HG03457 (cell line): Measurements from ENCODE around the gene PDE4B.

Experiments used
- ATAC-seq: cut with Tn5 transposase; IDR thresholded peaks from one replicate; pipeline ENCODE4 v1.9.1; 2021; ENCODE audit warnings: moderate number of reproducible peaks; ENCODE audit not compliant: unreplicated experiment

The PDE4B gene

DNA sequence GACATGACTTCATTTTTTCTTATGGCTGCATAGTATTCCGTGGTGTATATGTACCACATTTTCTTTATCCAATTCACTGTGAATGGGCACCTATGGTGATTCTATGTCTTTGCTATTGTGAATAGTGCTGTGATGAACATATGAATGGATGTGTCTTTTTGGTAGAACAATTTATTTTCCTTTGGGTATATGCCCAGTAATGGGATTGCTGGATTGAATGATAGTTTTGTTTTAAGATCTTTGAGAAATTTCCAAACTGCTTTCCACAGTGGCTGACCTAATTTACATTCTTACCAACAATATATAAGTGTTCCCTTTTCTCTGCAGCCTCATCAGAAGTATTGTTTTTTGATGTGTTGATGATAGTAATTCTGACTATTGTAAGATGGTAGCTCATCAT is 379.6 kb downstream of the PDE4B start:
- ATAC-seq, result no peak

DNA sequence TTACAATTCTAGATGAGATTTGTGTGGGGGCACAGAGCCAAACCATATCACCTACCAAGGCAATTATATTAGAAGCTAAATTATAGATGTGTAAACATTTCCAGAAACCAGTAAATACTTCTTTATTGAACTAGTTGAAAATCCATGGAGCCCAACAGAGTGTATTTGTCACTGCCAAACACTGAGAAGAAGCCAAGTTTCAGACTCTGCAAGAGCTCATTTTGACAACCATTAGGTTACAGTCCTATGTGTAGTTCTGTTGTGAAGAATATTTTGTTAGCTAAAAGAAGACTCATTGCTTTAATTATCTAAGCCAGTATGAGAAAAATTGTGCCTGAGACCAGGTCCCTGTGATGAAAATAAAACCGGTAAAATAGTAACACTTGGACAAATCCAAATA is 382.4 kb downstream of the PDE4B start:
- ATAC-seq, result no peak

DNA sequence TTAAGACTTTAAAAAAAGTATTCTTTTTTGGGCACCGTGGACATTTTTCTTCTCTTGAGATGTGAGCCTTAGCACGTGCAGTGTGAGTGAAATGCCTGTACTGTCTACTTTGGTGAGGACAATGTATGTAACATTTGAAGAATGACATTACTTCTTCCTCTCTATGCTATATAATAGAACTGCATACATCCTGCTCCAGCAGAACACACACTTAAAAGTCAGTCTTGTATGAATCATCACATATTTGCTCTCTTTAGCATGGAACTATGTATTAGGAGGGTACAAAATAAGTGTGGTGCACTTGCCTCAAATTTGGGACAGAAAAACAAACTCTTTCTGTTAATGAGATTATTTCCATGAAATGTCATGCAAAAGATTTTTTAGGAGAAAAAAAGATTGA is 382.9 kb downstream of the PDE4B start:
- ATAC-seq, result no peak

DNA sequence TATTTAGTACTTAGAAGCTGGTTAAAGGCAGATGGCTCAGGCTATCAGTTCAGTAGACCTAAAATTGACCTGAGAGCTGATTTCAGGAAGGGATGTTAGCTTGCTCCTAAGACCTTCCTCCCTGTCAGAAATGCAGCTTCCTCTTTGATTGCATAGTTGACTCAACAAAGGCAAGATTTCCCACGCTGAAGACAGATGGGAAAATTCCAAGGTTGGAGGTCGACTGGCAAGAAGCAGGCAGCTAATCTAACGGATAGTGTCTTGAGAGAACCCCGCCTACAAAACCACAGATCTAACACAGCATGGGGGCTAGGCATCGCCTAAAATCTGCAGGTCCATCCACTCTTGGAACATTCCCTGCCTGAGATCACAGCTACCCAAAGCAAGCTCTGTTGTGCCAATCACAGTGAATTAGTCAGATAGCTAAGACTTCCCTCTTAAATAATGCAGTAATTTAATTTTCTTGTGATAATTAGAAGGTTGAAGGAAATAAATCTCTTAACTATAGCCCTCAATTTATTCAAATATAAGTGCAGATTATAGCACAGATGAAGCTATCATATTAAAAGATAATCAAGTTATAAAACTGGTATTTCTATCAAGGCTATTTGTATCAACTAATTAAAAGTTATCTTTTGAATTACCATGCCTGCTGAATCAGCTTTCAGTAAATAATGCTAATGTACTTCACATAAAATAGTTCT is 383.5 kb downstream of the PDE4B start:
- no peak for ATAC-seq

DNA sequence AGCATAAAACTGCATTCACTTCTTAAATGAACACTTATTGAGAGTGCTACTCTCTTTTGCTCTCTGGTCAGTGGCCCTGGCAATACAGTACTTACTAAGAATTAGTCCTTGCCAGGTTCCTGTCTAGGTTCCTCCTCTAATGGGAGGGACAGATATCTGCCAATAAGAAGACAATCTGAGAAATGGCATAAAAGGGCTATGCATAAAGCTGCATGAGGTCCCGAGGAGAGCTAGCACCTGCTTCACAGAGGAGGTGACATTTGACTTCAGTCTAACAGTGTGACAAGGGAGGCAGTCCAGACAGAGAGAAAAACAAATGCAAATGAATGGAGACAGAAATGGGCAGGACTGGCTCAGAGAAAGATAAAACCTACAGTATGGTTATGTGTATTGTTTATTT is 384.1 kb downstream of the PDE4B start:
- ATAC-seq, result no peak

DNA sequence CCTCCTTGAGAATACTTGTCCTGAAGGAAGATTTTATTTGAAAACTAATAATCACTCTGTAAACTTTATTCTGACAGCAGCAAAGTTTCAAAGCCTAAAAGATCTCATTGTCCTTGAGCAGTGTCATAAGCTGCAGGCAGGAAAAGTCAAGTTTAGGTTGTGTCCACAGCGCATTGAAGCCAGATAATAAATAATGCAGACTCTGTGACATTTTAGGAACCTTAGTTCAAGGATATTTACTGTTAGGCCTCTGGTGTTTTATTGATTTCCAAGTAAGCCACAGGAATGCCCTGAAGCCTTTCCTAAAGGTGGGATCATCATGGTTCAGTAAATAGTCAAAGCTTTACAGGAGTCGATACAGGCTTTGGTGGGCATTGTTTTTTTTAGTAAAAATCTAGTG is 384.8 kb downstream of the PDE4B start:
- no peak for ATAC-seq

DNA sequence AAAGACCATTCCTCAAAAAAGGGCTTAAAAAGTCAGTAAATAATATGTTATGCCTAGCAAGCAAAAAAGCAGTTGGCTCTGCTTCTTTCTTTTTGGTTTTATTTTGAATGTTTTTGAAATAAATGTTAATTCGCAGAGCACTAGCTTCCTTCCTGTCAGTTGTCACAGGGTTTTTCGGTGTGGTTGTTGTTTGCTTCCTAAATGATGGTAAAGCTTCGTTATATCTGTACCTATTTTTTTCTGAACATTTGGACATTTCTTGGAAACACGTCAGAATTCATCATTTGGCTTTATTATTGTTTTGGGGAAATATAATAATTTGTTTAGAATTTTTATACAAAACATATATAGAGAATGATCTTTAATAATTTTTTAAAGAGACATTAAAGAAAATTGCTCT is 389.3 kb downstream of the PDE4B start:
- no peak for ATAC-seq

DNA sequence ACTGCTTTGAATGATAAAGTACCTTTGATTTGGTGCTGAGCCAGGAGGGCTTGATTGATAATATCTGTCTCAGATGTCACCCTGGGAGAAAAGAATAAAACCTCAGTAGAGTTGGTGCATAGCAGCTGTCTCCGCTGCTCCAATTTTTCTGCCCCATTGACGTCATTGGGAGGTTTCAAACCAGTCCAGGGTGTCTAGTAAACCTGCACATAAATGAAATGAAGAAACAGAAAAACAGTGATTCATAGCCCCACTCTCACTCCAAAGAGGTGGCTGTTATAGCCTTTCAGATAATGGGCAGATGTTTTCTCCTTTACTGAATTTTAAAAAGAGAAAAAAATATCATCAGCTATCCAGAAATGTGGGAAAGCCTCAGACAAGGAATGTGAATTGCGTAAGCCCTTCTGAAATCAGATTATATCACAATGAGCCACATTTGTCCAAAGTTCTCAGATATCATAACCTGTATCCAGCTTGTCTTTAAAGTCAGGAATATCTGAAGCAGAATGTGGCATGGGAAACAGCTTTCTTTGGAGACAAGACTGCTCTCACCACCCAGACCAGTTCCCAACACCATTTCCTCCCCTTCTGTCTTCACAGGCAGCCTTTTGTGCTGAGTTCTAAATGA is 390.0 kb downstream of the PDE4B start:
- no peak for ATAC-seq

DNA sequence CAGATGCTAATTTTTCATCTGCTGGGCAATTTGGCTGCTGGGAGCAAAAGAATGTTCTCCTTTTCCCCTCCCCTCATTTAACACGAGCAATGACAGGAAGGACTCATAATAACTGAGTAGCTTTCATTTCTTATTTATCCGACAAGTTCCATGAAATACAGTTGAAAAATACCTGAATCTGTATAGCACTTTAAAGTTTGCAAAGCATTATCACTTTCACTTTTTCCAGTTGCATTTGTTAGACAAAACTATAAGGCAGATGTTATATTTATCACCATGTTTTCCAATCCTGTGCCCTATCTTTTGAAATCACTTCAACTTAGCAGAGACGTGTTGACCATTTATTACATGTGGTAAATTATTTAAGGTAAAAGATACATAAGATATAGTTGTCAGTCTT is 390.7 kb downstream of the PDE4B start:
- ATAC-seq, result no peak

DNA sequence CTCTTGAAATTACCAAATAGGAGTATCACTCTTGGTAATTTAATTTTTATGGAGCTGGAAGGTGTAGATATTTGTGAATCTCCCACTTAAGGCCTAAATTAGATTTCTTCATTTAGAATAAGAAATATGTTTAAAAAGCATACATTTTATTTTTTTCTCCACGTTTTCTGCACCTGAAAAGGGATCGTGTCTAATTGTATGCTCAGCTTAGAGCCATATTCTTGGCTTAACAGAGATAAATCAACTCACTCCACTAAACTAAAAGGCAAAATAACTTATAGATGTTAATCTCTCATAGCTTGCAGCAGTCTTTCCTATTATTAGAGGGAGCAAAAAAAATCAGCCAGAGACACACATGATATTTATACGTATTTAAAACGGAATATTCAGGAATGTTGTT is 404.4 kb downstream of the PDE4B start:
- no peak for ATAC-seq

DNA sequence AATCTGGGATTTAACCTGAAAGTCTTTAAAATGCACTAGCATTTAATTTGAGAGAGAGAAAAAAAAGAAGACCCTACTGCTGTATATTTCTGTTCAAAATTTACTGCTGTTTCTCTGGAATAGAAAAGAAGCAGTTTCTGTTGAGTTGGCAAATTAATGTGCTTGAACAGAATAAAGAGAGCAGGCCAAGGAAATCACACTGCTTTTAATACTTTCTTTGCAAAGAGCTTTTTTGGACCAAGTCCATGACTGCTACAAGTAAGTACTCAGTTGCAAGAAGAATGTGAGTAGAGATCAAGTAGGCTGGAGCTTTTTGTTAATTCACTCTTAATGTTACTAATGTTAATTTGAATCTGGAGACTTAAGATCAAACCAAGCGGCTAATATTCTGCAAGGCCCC is 405.1 kb downstream of the PDE4B start:
- ATAC-seq, result no peak

DNA sequence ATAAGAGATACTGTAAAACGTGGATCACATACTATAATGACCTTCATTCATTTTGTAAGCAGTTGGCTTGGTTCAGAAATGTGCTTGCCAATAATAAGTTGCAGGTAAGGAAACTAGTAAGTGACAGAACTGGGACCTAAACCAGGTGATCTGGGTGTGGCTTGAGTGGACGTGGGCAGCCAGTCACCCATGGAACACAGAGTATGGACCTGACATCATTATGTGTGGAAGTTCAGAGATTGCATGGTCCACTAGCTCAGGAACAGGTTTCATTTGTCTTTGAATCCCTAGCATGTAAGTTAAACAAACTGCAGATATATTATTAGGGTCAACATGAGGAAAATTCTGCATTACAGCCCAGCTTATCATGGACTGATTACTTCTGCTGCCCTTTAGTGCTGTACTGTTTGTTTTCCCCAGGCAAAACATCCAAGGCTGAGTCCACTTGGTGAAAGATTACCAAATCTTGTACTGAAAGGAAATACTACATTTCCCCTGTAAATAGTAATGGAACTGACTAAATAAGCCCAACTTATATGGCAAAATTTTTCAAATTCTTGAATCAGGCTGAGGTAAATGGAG is 414.0 kb downstream of the PDE4B start:
- no peak for ATAC-seq

DNA sequence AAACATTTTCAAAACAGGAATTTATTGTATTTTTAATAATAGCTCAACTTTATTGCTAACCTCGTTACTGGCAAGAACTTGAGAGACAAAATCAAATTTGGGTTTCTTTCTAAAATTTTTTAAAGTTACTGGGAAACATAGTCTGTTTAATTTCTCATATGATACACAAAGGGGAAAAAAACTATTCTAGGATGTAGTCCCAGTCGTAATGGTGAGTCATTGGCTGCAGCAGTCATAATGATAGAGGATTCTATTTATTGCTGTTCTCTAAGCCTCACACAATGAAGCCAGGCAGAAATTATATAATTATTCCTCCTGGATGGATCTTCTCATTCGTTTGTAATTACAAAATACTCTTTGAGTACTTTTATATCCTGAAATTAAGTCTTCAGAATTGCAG is 414.8 kb downstream of the PDE4B start:
- ATAC-seq, result no peak

DNA sequence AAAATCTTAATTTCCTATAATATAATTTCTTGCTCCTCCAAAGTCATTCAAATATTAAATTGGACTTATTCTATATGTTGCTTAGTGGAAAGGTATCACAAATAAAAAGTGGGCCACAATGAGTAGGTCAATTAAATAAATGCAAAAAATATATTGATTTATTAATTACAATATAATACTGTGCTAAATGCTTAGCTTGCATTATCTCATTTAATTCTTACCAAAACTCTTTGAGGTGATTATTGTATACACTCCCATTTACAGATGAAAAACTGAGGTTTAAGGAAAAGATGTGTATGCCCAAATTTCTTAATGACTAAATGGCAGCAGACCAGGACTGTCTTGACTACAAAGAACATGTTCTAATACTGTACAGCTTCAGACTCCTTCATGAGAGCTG is 415.9 kb downstream of the PDE4B start:
- no peak for ATAC-seq

DNA sequence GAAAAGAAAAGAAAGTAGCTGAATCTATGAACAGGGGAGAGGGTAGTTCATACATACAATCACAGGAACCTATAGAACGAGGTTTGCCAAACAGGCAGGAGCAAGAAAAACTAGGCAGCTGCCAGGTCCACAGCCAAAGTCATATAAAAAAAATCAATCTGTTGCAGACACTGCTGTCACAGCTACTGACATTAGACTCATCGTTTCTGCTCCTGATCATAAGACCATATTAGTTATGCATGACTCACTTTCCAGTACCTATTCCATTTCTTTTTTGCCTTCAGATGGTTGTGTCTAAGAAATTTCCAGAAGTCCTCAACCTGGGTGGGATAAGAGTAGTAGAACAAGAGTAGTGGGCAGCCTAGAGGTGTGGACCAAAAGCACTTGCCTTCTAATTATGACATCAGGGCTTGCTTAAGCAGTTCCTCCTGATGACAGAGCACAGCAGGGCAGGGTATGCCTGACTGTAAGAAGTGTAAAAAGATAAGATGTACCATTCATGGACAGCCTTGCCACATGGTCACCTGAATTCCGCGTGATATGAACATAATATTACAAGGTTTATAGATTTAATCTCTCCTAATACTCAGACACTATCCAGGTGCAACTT is 418.0 kb downstream of the PDE4B start:
- no peak for ATAC-seq

DNA sequence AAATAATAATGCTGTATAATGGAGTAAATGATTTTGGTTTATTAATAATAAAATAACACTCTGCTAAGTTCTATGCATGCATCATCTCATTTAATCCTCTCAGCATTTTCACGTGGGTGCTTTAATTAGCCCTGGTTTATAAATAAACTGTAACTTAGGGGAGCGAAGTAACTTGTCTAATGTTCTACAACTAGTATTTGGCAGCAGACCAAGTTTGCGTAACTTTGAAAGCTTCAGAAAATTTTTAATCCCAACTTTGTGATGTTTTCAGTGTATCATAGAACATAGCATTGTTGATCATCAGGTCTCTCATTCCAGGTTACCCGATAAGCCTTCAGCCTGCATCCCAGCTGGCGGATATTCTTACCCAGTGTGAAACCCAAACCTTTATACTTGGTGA is 418.8 kb downstream of the PDE4B start:
- no peak for ATAC-seq

DNA sequence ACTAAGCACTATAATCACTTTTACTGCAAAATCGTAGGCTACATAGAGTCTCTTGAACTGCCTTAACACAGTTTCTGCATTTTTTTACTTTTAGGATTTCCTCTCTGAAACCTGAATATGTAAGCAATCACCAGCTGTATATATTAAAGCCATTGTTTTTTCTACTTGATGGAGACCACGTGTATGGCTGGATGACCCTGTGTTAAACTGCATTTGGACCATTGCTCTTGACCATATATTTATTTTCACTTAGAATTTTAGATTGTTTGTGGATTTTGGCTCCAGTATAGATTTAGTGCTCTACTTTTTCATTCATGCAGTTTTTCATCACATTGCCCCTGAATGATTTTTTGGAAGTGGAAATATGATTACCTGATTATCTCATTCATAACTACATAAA is 420.8 kb downstream of the PDE4B start:
- no peak for ATAC-seq

DNA sequence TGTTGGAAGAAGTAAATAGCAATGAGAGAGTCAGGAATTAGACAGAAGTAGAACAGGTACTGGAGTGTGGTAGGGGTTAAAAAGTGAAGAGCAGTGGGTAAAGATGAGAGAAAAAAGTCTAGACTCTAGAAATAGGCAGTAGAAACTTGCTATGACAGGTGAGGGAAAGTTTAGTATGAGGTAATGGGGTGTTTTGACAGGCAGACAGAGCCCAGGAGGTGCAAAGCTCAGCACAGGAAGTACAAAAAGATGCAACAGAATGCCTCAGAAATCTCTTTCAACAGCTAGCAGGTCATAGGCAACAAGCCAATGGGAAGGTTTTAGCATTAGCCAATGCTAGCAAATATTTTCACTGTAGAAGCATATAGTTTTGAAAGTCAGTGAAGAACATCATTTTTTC is 422.2 kb downstream of the PDE4B start:
- peak; percentile 67 for ATAC-seq

DNA sequence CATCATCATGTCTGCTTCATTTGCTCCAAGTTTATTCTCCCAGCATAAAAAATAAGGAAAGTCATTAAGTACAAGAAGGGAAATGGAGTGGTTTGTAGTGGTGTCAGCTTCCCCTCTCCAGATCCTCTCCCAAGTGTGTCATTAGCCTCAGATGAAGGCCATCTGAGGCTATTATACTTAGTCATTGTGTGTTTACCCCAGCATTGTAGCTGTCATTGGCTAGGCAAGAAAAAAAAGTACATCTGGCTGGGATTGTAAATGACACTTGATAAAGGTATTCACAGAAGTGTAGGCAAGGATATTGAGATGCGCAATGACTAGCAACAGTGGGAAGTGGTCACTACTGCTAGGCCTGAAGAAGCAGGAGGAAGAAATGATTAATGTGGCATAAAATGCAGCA is 424.3 kb downstream of the PDE4B start:
- ATAC-seq, result no peak

DNA sequence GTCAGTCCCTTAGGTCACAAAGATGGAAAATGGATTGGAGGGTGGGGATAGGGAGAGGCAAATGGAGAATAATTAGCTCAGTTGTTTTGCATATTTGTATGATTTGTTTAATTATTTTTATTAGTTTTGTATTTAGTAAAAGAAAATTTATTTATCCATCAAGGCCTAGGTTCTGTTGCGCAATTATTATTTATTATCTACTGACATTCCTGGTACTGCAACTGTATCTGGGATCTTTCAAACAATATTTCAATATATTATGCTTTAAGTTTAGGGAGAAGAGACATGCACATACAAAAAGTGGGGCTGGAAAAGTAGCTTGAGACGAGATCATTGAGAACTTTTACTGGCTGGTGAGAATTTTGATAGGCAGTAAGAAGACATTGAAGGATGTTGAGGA is 424.9 kb downstream of the PDE4B start:
- ATAC-seq, result no peak

DNA sequence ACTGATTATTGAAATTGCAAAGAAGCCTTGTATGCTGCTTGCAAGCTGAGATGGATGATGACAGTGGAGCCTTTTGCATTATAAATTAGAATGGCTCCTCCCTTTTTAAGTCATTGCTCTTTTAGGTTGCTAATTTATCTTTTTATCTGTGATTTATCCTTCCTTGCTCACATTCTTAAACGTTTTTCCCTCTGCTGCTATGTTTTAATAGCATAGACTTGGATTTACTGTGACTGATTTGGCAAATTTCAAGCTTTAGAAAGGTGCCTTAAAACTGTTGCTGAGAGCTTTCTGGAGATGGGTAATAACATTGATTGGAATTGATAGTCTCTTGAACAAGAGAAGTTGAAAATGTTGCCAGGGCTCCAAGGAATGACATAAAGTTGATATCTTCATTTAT is 427.8 kb downstream of the PDE4B start:
- ATAC-seq, result no peak

DNA sequence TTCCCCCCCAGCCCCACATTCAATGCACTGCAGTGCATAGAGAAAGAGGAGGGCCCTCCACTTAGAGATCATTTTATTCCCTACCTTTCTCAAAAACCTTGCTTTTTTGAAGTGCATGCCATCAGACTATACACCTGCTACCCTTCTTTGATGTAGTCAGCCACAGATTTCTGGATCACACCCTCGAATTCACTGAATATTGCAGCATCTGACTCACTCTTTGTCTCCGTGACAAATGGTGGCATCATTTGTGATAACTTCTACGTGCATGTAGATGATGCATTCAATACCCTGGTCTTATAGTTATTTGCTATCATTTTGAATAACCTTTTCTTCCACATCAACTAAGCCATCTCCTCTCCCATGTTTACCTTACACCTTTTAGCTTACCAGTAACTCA is 431.0 kb downstream of the PDE4B start:
- no peak for ATAC-seq
